NB4 (cell line): Measurements from ENCODE around the gene ARL13A.

Experiments
- CTCF ChIP-seq: IDR thresholded peaks from one replicate; pipeline ENCODE4 v1.5.1; 2012; ENCODE audit warnings: low read depth, low read length
- MAX ChIP-seq: IDR thresholded peaks from 2 replicates; pipeline ENCODE4 v1.6.1; 2011; ENCODE audit warnings: low read depth, low read length
- POLR2A ChIP-seq: IDR thresholded peaks from 2 replicates; pipeline ENCODE4 v1.6.1; 2011; ENCODE audit warnings: mild to moderate bottlenecking; ENCODE audit not compliant: insufficient read length; ENCODE audit errors: extremely low read depth

GRCh38 chrX:100944601-100945000 is 24.9 kb upstream of the ARL13A start:
- TF ChIP-seq MAX: no peak
- no peak for TF ChIP-seq POLR2A
- no peak for TF ChIP-seq CTCF
